HG03460 (cell line): ENCODE results near the gene PDE7B.
"Not testable (repeated sequence)": the region's sequence is repeated elsewhere in the genome, so short reads cannot be mapped to it uniquely, and the experiment has no call there.

Source experiments
- ATAC-seq: cut with Tn5 transposase; IDR thresholded peaks from one replicate; pipeline ENCODE4 v1.9.1; 2021; ENCODE audit not compliant: unreplicated experiment

The PDE7B gene

DNA sequence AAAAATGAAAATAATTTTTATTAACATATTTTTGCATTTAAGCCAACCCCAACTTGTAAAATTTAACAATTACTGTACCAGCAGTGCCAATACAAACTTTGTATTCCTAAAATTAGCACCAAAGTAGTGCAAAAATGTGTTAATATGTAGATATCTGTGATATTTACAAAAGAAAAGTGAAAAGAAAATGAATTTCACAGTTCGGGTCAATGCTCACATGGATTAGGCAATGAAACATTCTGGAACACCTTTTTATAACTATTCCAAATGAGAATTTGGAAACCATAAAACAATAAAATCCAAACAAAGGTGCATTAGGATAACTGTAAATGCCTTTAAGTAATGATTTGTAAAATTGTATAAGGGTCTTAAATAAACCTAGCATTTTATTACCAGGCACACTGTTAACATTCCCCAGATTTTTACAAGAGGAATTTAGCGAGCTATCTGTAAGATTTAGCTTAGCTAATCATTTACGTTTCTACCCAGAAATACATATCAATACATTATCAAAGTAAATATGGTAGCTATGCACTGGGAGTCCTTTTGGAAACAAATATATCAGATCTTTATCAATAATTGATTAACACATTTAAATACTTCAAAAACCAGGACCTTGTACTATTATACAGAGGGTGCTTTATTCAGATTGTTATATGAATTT is 286.4 kb downstream of the PDE7B start:
- ATAC-seq, result no peak

DNA sequence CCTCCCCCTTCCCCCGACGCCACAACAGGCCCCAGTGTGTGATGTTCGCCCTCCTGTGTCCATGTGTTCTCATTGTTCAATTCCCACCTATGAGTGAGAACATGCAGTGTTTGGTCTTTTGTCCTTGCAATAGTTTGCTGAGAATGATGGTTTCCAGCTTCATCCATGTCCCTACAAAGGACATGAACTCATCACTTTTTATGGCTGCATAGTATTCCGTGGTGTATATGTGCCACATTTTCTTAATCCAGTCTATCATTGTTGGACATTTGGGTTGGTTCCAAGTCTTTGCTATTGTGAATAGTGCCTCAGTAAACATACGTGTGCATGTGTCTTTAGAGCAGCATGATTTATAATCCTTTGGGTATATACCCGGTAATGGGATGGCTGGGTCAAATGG is 287.6 kb downstream of the PDE7B start:
- not testable (repeated sequence) for ATAC-seq

DNA sequence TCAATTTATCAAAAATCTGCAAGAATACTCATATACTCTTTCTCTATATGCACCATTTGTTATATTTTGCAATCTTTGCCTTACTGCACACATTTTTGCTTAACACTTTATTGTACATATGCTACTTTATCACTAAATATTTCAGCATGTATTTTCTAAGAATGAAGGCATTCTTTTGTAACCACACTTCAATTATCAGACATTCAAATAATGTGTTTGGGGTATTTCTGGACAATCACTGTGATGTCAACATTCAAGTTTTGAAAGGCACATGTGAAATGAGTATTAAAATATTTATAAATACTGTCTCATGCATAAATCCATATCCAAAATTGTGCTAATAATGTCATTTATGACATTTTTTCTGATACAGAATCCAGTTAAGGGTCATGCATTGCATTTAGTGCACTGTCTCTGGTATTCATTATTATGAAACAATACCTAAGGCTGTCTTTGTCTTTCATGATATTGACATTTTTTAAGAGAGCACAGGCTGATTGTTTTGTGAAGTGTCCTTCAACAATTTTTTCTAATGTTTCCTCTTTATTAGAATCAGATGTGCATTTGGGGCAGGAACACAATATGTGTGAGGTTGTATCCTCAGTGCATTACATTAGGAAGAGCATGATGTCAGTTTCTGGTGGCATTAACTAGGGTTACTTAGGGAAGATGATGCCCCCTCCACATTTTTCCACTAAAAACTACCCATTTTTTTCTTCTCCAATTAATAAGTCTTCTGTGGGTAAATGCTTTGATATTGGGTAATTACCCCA is 292.9 kb downstream of the PDE7B start:
- no peak for ATAC-seq

DNA sequence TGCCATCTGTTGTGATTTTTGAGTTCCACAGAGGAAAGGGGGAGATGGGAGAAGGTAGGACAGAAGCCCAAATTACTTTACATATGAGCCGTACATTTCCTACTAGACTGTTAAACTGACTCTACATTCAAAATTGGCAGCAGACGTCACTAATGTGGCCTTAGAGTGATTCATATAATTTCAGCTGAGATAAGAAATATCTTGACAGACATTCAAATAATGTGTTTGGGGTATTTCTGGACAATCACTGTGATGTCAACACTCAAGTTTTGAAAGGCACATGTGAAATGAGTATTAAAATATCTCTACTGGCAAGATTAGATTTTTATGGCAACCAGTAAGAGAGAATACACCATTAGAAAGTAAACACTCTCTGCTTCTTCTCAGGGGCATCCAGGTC is 294.6 kb downstream of the PDE7B start:
- no peak for ATAC-seq

DNA sequence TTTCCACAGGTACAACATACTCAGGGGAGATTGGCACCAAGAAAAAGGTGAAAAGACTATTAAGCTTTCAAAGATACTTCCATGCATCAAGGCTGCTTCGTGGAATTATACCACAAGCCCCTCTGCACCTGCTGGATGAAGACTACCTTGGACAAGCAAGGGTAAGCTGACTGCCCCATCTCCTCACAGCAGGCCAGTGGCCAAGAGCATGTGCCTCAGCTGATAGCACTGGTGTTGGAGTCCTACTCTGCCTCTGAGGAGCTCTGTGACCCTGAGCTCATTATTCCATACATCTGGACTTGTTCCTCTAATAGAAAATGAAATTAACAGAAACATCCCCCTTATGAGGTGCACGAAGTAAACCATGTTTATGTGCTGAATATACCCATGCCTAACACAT is 295.8 kb downstream of the PDE7B start:
- no peak for ATAC-seq

DNA sequence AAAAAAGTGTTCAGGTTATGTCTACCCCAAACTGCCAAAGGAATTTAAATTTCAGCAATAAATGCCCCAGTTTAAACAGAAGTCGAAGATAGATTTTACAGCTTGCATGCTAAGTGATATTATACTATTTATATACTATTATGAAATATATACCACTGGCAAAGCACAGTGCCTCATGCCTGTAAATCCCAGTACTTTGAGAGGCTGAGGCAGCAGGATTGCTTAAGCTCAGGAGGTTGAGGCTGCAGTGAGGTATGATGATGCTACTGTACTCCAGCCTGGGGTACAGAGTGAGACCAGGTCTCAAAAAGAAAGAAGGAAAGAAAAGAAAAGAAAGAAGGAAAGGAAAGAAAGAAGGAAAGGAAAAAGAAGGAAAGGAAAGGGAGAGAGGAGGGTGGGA is 296.6 kb downstream of the PDE7B start:
- no peak for ATAC-seq

DNA sequence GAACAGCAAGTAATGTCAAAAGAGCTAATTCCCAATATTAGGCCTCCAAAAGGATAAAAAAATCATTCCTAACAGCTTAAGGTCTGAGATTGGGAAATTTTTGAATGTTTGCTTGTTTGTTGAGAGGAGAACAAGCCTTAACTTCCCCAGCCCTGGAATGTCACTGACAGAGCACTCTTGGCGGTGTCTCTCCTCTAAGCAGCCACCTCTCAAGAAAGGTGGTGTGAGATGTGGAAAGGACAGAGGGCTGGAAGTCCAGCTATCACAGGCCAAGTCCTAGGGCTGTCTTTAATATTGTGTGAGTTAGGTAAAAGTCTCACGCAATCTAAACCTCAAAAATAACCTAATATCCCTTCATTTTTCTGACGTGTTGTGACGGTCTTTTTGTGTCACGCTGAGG is 297.0 kb downstream of the PDE7B start:
- no peak for ATAC-seq

DNA sequence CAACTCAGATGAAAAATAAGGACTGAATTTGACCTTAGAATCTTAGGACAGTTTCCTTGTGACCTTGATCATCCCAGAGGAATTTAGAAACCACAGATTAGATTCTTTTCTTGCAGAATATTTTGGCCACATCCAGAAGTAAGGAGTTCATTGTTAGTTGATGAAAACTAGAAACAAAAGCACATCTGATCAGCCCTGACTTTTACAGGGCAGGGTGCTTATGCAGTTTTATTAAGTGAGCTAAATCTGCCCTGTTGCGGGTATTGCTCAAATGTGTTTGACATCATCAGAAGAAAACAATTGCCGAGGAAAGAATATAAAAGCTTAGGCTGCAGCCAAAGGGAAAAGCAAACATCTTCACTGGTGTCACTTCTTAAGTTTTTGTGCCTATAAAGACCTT is 297.8 kb downstream of the PDE7B start:
- ATAC-seq, result no peak

DNA sequence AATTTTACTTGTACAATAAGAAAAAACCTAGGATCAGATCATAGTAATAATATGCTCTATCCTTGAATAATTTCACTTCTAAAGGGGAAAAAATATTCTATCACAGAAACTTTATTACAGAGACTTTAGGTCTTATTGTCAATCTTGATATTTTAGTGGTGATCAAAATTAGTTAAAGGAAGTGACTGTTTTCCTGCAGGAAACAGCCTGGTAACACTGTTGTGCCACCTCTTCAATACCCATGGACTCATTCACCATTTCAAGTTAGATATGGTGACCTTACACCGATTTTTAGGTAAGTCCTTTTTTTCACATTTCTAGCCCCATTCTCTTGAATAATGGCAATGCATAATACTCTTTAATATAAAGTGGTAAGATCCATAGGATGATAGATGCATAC is 299.5 kb downstream of the PDE7B start:
- ATAC-seq, result no peak

DNA sequence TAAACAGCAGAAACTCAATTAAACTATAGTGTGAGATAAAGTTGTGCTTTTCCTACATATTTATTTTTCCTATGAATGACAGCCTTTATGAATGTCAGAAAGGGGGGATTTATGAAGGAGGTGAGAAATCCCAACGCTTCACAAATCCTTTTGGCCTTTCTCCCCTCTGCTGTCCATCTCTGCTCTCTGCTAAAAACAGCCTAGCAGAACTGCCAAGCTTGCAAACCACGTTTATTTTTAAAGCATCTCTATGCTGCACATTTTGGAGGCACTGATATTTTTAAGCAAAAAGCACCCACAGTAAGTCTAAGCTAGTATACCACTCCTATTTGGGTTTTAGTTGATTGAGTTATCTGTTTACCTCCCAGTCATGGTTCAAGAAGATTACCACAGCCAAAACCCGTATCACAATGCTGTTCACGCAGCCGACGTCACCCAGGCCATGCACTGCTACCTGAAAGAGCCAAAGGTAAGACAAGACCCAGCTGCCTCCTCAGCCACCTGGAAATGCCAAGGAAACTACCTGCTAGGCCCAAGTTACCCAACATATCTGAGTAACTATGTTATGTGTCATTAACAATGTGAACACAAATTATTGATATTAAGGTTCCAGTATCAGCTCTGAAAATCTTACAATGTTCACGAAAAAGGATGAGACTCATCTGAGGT is 302.3 kb downstream of the PDE7B start:
- no peak for ATAC-seq

DNA sequence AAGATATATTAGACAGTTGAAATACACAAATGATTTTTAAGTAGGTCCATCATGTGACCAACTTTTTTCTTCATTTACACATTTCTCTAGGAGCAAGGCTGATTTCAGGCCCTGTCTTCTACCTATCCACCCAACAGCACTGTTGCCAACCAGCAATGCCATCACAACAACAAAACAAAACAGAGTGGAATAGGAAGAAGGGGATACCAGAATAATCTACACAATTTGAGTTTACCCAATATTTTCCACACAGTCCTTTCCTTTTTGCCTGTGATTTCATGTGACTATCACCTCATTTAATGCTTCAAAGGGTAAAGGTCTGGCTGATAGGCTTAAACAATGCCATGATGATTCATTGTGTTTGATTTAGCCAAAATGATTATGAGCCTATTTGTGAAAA is 303.7 kb downstream of the PDE7B start:
- ATAC-seq, result no peak

DNA sequence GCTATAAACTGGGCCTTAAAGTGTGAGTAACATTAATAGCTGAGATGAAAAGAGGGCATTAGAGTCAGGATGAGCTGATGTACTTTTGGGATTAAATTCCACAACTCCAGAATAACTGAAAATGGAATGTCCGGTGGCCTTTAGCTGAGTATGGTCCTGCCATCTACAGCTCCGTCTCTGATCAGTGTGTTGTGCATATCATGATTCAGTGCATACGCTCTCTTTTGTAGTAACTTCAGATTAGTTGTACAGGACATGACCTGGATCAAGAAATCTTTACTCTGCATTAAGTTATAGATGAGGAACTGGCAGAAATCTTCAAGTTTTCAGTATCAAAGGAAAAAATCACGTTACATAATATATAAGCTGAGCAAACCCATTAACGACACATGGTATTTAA is 306.2 kb downstream of the PDE7B start:
- ATAC-seq, result no peak

DNA sequence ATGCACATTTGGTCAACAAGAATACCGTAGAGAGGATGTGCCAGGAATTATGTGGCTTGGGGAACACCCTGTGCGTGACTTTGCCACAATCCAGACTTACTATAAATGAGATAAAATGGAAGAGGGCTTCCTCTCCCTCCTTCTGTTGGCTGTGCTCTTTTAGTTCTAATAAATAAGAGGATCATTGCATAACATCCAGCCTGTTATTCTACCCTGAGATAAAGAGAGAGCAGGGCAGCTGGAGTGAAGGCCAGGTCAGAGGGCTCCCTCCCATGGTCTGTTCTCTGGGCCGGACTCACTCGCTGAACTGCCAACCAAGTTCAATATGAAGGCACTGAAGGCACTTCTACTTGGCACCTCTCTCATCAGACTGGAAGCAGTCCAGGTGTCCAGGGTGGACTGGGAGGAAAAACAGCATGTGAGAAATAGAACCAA is 306.9 kb downstream of the PDE7B start:
- ATAC-seq, result no peak

DNA sequence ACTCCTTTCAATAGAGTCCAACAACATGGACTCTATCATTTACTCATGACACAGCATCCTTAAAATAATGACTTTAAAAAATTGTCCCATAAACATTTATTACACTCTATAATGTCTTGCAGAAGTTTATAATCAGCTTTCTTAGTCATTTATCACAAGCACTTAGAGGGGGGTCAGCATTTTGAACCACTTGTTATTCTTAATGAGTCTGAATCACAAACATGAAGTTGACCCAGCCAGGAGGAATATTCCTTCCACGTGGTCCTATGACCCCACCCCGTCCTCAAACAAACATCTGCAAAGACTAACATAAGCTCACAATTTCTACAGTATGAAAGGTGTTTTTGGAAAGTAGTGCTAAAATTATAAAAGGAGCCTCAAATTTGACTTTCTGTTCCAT is 307.5 kb downstream of the PDE7B start:
- ATAC-seq, result no peak

DNA sequence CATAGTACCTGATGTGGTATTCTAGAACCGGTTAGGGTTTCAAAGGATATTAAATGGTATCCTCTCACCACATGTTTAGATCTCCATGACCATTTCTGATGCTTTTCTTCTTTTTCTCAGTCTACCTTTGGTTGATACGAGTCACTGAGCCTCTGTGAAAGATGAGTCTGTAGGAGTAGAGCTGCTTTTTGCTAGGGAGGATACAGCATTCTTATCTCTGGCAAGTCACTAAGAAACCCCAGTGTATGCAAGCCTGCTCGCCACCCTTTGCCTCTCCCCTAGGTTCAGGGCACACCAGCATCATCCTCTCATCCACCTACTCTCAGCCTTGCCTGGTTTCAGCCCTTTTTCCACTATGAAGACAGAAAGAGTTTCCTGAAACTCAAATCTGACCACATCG is 308.7 kb downstream of the PDE7B start:
- ATAC-seq, result no peak

DNA sequence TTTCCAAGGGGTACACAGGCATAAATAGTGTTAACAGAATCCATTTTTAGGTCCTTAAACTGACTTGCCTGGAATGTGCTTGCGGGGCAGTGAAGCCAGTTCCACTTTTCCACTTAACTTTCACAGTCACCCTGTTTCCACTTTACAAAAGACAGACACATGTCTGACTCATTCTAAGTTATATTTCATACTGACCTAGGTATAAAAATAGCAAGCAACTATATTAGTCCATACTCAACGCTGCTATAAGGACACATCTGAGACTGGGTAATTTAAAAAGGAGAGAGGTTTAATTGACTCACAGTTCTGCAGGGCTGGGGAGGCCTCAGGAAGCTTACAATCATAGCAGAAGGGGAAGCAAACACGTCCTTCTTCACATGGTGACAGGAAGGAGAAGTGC is 310.4 kb downstream of the PDE7B start:
- no peak for ATAC-seq

DNA sequence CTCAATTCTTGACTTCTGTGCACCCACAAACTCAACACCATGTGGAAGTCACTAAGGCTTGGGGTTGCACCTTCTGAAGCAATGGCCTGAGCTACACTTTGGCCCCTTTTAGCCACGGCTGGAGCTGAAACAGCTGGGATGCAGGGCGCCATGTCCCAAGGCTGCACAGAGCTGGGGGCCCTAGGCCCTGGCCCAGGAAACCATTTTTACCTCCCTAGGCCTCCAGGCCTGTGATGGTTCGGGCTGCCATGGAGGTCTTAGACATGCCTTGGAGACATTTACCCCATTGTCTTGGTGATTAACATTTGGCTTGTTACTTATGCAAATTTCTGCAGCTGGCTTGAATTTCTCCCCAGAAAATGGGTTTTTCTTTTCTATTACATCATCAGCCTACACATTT is 311.8 kb downstream of the PDE7B start:
- ATAC-seq, result no peak

DNA sequence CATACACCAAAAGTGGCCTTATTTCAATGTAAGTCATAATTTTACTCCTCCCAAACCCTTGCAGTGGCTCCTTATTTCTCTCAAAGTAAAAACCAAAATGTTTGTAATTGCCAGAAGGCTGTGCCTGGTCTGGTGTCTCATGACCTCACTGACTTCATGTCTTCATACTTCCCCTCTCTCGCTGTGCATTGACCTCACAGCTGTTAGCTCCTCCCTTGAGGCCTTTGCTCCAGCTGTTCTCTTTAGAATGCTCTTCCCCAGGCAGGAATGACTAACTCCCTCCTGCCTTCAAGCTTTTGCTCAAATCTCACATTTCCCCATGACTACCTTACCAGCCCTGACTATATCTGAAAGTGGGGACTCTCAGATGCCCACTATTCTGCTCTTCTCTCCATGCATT is 315.3 kb downstream of the PDE7B start:
- ATAC-seq, result no peak

DNA sequence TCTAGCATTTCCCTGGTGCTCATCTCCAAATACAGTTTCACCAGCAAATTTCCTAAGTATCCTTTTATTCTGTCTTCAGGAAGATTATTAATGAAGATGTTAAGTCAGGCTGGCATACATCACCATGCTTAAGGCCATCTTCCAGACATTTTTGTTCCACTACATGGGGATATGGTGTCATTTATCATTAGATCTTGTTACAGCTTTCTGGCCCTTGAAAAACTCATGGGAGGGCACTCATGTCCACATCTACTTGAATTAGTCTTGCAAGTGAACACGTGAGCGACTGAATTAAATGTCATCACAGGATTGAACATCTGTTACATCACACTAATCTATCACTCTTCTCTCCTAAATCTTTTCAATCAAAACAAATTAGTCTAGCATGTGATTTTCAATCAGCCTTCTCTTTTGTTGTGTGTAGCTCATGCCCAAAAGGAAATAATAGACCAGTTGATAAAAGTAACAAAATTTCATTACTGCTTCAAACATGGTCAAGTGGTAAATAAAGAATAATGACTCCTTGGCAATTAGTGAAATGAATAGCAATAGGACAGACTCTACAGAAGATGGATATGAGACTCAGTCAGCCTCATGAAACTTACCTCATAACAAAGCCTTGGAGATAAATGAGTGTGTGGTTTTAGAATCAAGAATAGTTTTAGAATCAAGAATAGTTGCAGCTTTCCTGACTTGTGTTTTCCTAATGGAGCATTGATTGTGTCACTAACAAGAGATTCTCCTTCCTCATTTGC is 318.1 kb downstream of the PDE7B start:
- no peak for ATAC-seq

DNA sequence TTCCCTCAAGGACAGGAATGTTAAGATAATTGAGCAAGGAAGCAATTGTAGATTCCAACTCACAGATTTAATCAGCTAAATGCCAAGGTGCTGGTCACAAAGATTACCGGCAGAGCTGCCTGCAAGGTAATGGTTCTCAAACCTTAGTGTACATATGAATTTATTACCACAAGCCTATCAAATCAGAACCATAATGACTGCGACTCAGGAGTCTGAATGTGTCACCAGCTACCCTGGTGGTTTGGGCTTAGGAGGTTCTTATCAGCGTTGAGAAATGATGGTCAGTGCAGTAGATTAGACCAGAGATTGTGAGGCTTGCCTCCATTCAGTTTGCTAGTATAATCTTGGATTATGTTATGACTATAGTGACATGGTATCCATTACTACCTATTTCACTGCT is 319.7 kb downstream of the PDE7B start:
- no peak for ATAC-seq
